Hematopoietic multipotent progenitor cell treated with erythropoietin and hydrocortisone succinate and interleukin-3 and kit ligand, for 17 days (in vitro differentiated cells): ENCODE data around the gene PCGF5.
"Not testable (repeated sequence)": the region's sequence is repeated elsewhere in the genome, so short reads cannot be mapped to it uniquely, and the experiment has no call there.

Experiments used
- DNase-seq: peaks from one replicate; pipeline ENCODE4 v3.0.0-alpha.2; 2015; ENCODE audit warnings: low spot score

PCGF5 gene

GRCh38 chr10:91286572-91286971 is 66.1 kb downstream of the PCGF5 start:
- no peak for DNase-seq

- no peak for DNase-seq
Observed at GRCh38 chr10:91287276-91287675, 66.8 kb downstream of the PCGF5 start.

DNA sequence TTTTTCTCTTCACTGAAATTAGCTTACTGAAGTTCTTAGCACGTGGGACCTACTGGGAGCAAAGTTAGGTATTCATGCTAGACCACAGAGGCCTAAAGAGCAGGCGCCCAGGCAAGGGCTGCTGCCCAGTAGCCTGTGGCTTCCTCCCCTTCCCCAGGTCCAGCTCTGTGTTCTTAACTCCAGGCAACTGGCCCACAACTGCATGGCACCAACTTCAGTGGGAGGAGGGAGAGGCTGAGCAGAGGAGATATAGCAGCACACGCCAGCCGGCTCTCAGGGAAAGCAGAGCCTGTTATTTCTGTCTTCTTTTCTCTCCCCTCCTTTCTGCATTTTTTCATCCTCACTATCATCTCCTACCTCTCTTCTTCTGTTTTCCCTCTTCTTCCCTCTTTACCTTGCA is 67.4 kb downstream of the PCGF5 start:
- DNase-seq: no peak

- DNase-seq: no peak
Observed at GRCh38 chr10:91289305-91289704, 68.8 kb downstream of the PCGF5 start.

- no peak for DNase-seq
Observed at GRCh38 chr10:91290607-91291006, 70.1 kb downstream of the PCGF5 start.

GRCh38 chr10:91294134-91294906 is 73.9 kb downstream of the PCGF5 start:
- no peak for DNase-seq

DNA sequence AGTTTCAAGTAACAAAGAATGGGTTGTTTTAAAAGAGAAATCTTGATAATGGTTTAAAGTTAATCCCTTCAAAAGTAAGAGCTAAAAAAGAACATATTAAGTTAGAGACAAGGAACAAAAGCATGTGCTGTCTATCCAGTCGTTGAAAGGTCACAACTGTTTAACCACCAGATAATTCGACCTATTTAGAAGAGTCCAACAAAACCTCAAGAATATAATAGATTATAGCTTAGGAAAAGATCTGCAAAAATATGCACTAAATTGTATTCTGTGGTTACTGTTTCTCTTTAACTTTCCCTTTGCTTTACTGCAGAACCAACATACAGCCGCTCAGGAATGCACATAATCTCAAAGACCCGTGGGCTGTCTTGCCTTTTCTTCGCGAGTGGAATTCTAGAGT is 74.9 kb downstream of the PCGF5 start:
- no peak for DNase-seq

- peak; percentile 18 for DNase-seq
Observed at GRCh38 chr10:91296471-91296870, 76.0 kb downstream of the PCGF5 start.

DNA sequence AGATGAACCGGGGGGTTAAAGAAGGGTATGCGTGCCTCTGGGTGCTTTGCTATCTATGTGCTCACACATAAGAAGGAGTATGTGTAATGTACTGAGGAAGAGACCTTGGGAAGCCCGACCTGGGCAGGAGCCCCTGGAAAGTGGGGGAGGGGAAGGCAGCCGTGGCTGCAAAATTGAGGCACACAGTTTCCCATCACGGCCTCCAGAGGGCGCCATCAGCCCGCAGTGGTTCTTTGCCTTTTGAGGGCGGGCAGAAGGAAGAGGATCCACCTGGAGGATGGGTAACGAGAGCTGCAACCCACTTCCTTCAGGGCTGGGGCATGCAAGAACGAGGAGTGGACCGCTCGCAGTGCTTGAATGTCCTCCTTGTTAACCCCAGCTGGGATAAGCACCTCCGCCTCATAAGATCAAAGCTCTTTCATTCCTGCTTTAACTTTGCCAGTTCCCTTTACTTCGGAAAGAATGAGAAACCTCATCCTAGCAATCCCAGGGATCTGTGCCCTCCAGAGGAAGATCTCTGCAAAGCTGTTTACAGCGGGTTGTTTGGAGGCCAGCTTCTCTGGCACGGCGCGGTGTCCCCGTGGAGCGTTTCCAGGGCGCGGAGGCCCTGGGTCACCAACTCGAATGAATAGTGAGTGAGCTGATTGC is 77.9 kb downstream of the PCGF5 start:
- DNase-seq: peak; percentile 67

DNA sequence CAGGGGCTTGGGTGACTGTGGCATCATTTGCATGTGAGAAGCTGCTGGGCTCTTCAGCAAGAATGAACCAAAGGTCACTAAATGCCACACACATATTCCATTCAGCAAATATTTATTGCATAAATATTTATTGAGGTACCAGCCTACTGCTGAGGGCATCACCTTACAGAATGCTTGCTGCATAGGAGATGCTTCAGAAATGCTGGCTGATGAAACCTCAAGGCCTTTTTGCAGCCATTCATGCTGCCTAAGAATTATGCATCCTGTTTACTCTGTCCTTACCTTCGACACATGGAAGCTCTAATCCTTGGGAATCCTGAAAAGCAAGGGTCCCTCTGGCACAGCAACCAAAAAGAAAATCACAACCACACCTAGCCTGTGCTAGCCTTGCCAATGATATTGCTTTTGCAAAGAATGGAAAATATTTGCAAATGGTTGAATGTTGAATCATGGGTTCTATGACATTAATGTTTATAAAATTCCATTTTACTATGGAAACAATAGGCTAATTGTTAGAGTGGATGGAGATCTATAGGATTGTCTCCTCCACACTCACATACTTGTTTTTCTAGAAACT is 79.6 kb downstream of the PCGF5 start:
- no peak for DNase-seq

DNA sequence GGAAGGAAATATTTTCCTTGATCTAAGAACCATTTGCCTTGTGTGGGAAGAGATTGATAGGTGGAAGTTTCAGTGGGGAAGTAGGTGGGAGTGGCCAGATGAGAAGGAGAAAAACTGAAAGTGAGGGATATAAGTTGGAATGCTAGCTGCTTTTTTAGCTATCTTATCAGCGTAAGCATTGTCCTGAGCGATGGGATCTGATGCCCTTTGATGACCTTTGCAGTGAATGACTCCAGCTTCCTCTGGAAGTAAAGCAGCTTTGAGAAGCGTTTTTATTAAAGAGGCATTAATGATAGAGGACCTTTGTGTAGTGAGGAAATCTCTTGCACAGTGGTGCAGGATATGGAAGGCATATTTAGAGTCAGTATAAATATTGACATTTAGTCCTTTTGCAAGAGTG is 82.5 kb downstream of the PCGF5 start:
- DNase-seq: not testable (repeated sequence)

GRCh38 chr10:91305979-91306378 is 85.5 kb downstream of the PCGF5 start:
- DNase-seq: not testable (repeated sequence)

GRCh38 chr10:91307489-91307888 is 87.0 kb downstream of the PCGF5 start:
- DNase-seq: no peak

GRCh38 chr10:91309711-91310110 is 89.2 kb downstream of the PCGF5 start:
- DNase-seq: no peak

GRCh38 chr10:91311601-91312381 is 91.3 kb downstream of the PCGF5 start:
- DNase-seq: no peak

- no peak for DNase-seq
Observed at GRCh38 chr10:91312382-91312733, 91.9 kb downstream of the PCGF5 start.

DNA sequence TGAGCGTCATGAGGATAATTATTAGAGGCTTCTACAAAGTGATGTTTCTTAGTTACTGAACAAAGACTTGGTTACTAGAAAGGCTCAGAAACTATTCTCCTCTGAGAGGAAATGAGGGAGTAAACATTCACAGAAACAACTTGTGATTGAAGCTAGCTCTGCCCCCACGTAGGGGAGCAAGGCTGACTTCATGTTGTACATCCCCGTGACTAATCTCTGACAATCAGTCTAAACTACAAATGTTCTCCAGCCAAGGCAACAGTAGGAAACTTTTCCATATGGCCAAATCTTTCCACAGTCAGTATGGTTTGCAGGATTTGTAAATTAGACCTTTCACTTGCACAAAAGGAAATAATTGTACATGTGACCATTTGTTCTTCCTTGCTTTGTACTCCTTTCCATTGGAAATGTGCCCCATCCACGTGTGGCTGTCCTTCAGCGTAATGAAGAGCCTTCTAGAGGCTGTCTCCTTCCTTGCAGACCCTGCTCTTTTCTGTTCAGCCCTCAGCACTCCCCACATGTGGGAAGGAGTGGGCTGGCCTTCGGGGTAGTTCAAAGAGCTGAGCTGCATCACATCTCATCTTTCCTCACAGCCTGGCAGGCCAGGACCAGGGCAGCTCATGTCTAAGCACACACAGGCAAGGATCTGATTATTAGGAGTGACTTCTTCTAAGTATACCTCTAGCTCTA is 93.5 kb downstream of the PCGF5 start:
- no peak for DNase-seq

DNA sequence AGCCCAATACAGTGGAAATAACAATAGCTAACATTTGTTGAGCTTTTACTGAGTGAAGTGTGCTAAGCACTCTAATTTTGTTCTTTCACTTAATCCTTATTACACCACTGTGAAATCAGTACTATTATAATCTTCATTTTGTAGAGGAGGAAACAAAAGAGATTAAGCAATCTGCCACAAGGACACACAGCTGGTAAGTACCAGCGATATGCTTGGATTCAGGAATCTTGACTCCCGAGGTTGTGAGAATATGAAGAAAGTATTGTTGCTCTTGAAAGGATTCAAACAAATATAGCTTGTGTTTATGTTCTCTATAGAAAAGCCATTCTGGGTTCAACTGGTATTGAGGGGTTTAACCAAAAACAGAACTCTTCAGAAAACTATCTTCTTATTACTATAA is 96.0 kb downstream of the PCGF5 start:
- no peak for DNase-seq

DNA sequence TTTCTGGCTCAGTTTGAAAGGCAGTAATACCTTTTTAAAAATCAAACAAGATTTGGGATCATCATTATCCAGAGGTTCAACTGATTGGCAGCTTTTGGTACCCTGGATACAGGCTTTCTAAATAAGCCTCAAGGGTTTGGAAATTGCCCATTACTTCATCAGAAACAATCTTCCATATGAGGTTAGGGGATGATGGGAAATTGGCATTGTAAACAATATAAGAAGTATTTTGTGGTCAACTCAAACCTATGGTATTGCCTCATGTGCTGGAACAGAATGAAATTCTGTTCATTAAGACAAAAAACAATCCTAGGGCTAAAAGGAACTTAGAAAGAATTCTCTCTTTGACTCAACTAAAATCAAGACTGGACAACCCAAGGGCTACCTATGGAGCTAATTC is 97.1 kb downstream of the PCGF5 start:
- no peak for DNase-seq

DNA sequence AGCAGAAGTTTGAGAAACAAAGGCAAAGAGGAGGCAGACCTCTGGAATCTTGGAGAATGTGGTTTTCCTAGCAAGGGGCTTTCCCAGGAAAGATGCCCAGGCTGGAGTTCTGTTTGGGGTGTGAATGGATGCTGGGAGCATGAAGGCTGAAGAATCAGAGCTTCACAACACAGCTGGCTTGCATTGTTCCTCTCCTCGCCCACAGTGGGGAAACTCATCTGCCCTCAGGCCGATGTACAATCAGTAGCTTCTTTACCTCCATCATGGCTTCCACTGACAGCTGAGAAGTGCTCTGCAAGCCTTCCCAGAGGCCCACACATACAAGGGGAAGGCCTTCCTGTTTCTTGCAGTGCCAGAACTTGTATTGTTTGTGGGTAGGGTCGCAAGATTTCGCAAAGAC is 98.9 kb downstream of the PCGF5 start:
- no peak for DNase-seq

- DNase-seq: not testable (repeated sequence)
Observed at GRCh38 chr10:91323293-91323905, 102.9 kb downstream of the PCGF5 start.
